ENCODE measurements around the gene YWHAH.
A peak's percentile ranks its signal among the peaks of the same experiment; 100 is the strongest.

The YWHAH gene

DNA sequence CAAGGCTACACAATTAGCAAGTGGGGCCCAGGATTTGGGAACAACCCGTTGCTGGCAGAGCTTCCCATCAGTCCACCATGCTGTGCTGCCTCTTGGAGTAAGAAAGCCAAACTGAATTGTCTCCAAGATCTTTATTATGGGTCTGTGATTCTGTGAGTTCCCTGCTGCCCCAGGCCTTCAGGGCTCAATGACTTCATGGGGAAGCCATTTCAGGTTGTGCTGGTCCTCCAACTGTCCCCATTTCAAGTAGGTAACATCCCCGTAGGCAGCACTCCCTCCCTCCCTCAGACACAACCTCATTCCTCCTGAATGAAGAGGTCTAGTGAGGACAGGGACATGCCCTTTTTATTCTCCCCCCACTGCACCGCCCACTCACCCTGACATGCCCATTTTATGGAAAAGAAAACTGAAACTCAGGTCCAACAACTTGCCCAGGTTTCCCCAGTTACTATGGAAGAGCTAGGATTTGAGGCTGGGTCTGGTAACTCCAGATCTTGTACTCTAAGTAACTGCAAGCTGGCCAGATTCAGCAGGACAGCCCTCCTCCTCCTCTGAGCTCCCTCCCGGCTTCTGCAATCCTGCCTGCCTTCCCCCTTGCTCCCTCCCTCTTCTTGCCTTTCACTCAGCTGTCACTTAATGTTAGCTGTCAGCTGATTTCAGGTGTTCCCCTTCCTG lies 8.2 kb upstream of the YWHAH start (continued):
- no peak for TF ChIP-seq ZNF335 (tag by site-specific recombination; conservative IDR thresholded peaks at IDR 0.05)
- TF ChIP-seq ZNF660 (tag by site-specific recombination; IDR thresholded peaks at IDR 0.05): no peak
- TF ChIP-seq, protein P1, sequence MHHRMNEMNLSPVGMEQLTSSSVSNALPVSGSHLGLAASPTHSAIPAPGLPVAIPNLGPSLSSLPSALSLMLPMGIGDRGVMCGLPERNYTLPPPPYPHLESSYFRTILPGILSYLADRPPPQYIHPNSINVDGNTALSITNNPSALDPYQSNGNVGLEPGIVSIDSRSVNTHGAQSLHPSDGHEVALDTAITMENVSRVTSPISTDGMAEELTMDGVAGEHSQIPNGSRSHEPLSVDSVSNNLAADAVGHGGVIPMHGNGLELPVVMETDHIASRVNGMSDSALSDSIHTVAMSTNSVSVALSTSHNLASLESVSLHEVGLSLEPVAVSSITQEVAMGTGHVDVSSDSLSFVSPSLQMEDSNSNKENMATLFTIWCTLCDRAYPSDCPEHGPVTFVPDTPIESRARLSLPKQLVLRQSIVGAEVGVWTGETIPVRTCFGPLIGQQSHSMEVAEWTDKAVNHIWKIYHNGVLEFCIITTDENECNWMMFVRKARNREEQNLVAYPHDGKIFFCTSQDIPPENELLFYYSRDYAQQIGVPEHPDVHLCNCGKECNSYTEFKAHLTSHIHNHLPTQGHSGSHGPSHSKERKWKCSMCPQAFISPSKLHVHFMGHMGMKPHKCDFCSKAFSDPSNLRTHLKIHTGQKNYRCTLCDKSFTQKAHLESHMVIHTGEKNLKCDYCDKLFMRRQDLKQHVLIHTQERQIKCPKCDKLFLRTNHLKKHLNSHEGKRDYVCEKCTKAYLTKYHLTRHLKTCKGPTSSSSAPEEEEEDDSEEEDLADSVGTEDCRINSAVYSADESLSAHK (tag by site-specific recombination; IDR thresholded peaks at IDR 0.05): no peak
- 0 out of 2 replicates have a peak, but pooled peaks have one; percentile 32 for TF ChIP-seq EGR2 (tag by site-specific recombination; IDR thresholded peaks at IDR 0.05; ENCODE audit: low read depth)
- no peak for TF ChIP-seq ZNF311 (tag by site-specific recombination; IDR thresholded peaks at IDR 0.05; ENCODE audit: borderline replicate concordance)

DNA sequence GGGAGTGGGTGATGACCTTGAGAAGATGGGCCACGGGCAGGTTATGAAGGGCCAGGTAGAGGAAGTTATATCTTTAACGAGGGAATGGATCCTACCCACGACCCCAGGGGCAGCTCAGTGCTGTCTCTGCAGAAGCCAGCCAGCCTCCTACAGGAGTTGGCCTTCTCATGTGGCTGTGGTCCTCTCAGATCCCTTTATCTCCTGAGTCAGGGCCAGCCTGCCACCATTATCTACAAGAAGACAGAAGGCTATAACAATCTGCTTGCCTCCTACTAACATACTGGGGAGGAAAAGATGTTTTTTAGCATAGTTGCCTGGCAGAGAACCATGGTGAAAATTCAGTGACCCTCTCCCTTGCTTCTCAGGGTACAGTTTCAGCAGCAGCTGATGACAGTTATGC lies 7.0 kb upstream of the YWHAH start:
- no peaks in the 10 kb centered on the region for H3K36me3 ChIP-seq (ENCODE audit: control insufficient read depth in 2 of 2, insufficient read depth in 1 of 2, low read length in 2 of 2)
- ChIA-PET POLR2A (interaction anchor here (1.5 kb wide), 1 partner anchor 80 kb away, joined by 5 read pairs; no protein-coding TSS in a partner anchor), CTCF (interaction anchor here (0.9 to 1.6 kb wide), 2 partner anchors 33 kb away, joined by 3 to 9 read pairs; no protein-coding TSS in a partner anchor)
- H3K4me3 ChIP-seq (ENCODE audit: low read depth, low read length): no peak overlapping the region
- no peaks in the 10 kb centered on the region for H3K4me1 ChIP-seq (ENCODE audit: control insufficient read depth, insufficient read depth, low read length)
- no peak overlapping the region for H3K27ac ChIP-seq (ENCODE audit: extremely low read depth, low read depth, low read length)
- no peaks in the 10 kb centered on the region for H3K9me3 ChIP-seq (ENCODE audit: control insufficient read depth, insufficient read depth, low read depth, low read length)
- TF ChIP-seq ZNF747 (tag by site-specific recombination; IDR thresholded peaks at IDR 0.05) (no peak), ZNF19 (tag by site-specific recombination; IDR thresholded peaks at IDR 0.05; ENCODE audit: low read depth) (no peak), ZNF629 (tag by site-specific recombination; IDR thresholded peaks at IDR 0.05) (no peak), ZNF24 (tag by site-specific recombination; IDR thresholded peaks at IDR 0.05) (no peak), ZNF292 (tag by site-specific recombination; IDR thresholded peaks at IDR 0.05; ENCODE audit: borderline replicate concordance, low read depth) (no peak), ZIC2 (tag by site-specific recombination; IDR thresholded peaks at IDR 0.05) (no peak), ZNF169 (tag by site-specific recombination; IDR thresholded peaks at IDR 0.05) (no peak), ZNF175 (tag by site-specific recombination; IDR thresholded peaks at IDR 0.05) (no peak), SETDB1 (IDR thresholded peaks at IDR 0.05; ENCODE audit: insufficient read length, low read length) (no peak), MYNN (tag by site-specific recombination; IDR thresholded peaks at IDR 0.05; ENCODE audit: borderline replicate concordance) (no peak), EGR2 (tag by site-specific recombination; IDR thresholded peaks at IDR 0.05; ENCODE audit: low read depth) (no peak)
- TF ChIP-seq, protein P2, sequence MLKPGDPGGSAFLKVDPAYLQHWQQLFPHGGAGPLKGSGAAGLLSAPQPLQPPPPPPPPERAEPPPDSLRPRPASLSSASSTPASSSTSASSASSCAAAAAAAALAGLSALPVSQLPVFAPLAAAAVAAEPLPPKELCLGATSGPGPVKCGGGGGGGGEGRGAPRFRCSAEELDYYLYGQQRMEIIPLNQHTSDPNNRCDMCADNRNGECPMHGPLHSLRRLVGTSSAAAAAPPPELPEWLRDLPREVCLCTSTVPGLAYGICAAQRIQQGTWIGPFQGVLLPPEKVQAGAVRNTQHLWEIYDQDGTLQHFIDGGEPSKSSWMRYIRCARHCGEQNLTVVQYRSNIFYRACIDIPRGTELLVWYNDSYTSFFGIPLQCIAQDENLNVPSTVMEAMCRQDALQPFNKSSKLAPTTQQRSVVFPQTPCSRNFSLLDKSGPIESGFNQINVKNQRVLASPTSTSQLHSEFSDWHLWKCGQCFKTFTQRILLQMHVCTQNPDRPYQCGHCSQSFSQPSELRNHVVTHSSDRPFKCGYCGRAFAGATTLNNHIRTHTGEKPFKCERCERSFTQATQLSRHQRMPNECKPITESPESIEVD (tag by site-specific recombination; IDR thresholded peaks at IDR 0.05): no peak
- TF ChIP-seq, protein P3, sequence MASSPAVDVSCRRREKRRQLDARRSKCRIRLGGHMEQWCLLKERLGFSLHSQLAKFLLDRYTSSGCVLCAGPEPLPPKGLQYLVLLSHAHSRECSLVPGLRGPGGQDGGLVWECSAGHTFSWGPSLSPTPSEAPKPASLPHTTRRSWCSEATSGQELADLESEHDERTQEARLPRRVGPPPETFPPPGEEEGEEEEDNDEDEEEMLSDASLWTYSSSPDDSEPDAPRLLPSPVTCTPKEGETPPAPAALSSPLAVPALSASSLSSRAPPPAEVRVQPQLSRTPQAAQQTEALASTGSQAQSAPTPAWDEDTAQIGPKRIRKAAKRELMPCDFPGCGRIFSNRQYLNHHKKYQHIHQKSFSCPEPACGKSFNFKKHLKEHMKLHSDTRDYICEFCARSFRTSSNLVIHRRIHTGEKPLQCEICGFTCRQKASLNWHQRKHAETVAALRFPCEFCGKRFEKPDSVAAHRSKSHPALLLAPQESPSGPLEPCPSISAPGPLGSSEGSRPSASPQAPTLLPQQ (tag by site-specific recombination; IDR thresholded peaks at IDR 0.05): no peak
- TF ChIP-seq, protein P4, sequence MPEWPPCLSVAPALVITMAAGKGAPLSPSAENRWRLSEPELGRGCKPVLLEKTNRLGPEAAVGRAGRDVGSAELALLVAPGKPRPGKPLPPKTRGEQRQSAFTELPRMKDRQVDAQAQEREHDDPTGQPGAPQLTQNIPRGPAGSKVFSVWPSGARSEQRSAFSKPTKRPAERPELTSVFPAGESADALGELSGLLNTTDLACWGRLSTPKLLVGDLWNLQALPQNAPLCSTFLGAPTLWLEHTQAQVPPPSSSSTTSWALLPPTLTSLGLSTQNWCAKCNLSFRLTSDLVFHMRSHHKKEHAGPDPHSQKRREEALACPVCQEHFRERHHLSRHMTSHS (tag by site-specific recombination; IDR thresholded peaks at IDR 0.05): no peak
- TF ChIP-seq, protein P5, sequence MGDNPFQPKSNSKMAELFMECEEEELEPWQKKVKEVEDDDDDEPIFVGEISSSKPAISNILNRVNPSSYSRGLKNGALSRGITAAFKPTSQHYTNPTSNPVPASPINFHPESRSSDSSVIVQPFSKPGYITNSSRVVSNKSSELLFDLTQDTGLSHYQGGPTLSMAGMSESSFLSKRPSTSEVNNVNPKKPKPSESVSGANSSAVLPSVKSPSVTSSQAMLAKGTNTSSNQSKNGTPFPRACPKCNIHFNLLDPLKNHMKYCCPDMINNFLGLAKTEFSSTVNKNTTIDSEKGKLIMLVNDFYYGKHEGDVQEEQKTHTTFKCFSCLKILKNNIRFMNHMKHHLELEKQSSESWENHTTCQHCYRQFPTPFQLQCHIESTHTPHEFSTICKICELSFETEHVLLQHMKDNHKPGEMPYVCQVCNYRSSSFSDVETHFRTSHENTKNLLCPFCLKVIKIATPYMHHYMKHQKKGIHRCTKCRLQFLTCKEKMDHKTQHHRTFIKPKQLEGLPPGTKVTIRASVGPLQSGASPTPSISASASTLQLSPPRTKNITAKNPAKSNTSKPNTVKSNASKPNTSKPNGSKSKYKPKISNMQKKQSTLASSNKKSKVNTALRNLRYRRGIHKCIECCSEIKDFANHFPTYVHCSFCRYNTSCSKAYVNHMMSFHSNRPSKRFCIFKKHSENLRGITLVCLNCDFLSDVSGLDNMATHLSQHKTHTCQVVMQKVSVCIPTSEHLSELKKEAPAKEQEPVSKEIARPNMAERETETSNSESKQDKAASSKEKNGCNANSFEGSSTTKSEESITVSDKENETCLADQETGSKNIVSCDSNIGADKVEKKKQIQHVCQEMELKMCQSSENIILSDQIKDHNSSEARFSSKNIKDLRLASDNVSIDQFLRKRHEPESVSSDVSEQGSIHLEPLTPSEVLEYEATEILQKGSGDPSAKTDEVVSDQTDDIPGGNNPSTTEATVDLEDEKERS (tag by site-specific recombination; IDR thresholded peaks at IDR 0.05): no peak

All from HEK293 (cell line).